Measurements from ENCODE around the gene GIT2. TPM values are rescaled to one million over a fixed set of nuclear protein-coding genes. Genes with fewer than 3 reads are reported as not detected.

GIT2 gene
- total and polyA plus RNA-seq, 3 donors from 2014 or later, result 47.2 to 51.9 (median 47.2) TPM

- Histone ChIP-seq H3K27me3 (no peaks in the 10 kb centered on the region), H3K4me1 (no peaks in the 10 kb centered on the region), H3K27ac (no peak overlapping the region), H3K36me3 (ENCODE audit: low read depth, missing control alignments) (no peaks in the 10 kb centered on the region), H3K9me3 (no peaks in the 10 kb centered on the region), H3K4me3 (no peak overlapping the region)
- no peak for DNase-seq
- 89 to 93% methylated on average over 11 of the region's 11 CpGs for WGBS, 2 donors
- intact Hi-C loops (cut with DNase I; ENCODE audit: low total_unique reads), result no loop called here
- TF ChIP-seq CTCF (IDR thresholded peaks at IDR 0.05) (no peak), POLR2A (IDR thresholded peaks at IDR 0.05) (no peak)
These were observed 75.8 kb downstream of the GIT2 start for GRCh38 chr12:109920261-109920780.

GRCh38 chr12:109919456-109919855 lies 76.7 kb downstream of the GIT2 start:
- no peaks in the 10 kb centered on the region for H3K4me1 ChIP-seq
- TF ChIP-seq CTCF (IDR thresholded peaks at IDR 0.05) (no peak), POLR2A (IDR thresholded peaks at IDR 0.05) (no peak)
- no peaks in the 10 kb centered on the region for H3K27me3 ChIP-seq
- H3K9me3 ChIP-seq, result no peaks in the 10 kb centered on the region
- no peak overlapping the region for H3K4me3 ChIP-seq
- intact Hi-C loops (cut with DNase I; ENCODE audit: low total_unique reads), result no loop called here
- no peak for DNase-seq
- no peak overlapping the region for H3K27ac ChIP-seq
- WGBS, 2 donors, result 79 to 84% methylated on average over 10 of the region's 10 CpGs
- no peaks in the 10 kb centered on the region for H3K36me3 ChIP-seq (ENCODE audit: low read depth, missing control alignments)

GRCh38 chr12:109916045-109916444 lies 80.1 kb downstream of the GIT2 start:
- no peak overlapping the region for H3K27ac ChIP-seq
- no peaks in the 10 kb centered on the region for H3K9me3 ChIP-seq
- no peaks in the 10 kb centered on the region for H3K4me1 ChIP-seq
- H3K36me3 ChIP-seq (ENCODE audit: low read depth, missing control alignments), result no peaks in the 10 kb centered on the region
- DNase-seq, result no peak
- H3K27me3 ChIP-seq, result no peaks in the 10 kb centered on the region
- TF ChIP-seq CTCF (IDR thresholded peaks at IDR 0.05) (no peak), POLR2A (IDR thresholded peaks at IDR 0.05) (no peak)
- intact Hi-C loops (cut with DNase I; ENCODE audit: low total_unique reads), result no loop called here
- no peak overlapping the region for H3K4me3 ChIP-seq
- 84 to 85% methylated on average over 4 of the region's 4 CpGs for WGBS, 2 donors

GRCh38 chr12:109915171-109916040 lies 80.8 kb downstream of the GIT2 start:
- intact Hi-C loops (cut with DNase I; ENCODE audit: low total_unique reads), result no loop called here
- no peak for TF ChIP-seq CTCF (IDR thresholded peaks at IDR 0.05)
- no peak for TF ChIP-seq POLR2A (IDR thresholded peaks at IDR 0.05)
- H3K9me3 ChIP-seq, result no peaks in the 10 kb centered on the region
- H3K27me3 ChIP-seq, result no peaks in the 10 kb centered on the region
- no peak for DNase-seq
- 79 to 83% methylated on average over 19 to 25 of the region's 26 CpGs for WGBS, 2 donors
- H3K4me3 ChIP-seq, result no peak overlapping the region
- H3K4me1 ChIP-seq, result no peaks in the 10 kb centered on the region
- H3K27ac ChIP-seq, result no peak overlapping the region
- no peaks in the 10 kb centered on the region for H3K36me3 ChIP-seq (ENCODE audit: low read depth, missing control alignments)
